ENCODE measurements around the gene TSC2. TPM values are rescaled to one million over a fixed set of nuclear protein-coding genes. Genes with fewer than 3 reads are reported as not detected.

TSC2 gene
- total RNA-seq, 1 donor from 2014 or later: 242 TPM

DNA sequence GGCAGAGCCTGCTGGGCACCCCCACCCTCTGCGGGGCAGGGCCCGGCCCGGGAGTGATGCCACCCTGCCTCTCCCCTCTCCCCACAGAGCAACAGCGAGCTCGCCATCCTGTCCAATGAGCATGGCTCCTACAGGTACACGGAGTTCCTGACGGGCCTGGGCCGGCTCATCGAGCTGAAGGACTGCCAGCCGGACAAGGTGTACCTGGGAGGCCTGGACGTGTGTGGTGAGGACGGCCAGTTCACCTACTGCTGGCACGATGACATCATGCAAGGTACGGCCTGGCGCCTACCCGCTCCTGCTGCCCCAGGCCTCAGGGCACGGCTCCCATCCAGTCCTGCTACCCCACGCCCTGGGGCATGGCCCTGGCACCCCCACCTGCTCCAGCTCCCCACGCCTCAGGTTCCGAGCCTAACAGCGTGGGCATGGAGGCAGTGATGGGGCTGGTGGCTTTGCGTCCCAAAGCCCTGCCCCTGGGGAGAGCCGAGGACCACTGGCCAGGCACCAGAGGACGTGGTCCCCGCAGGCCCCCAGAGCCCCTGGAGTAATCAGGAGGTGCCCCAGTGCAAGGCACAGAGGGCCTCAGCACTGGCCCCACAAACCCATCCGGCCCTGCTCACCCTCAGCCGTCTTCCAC is 38.4 kb downstream of the TSC2 start:
- no peaks in the 10 kb centered on the region for H3K9me3 Mint-ChIP-seq
- TF ChIP-seq, protein P1, sequence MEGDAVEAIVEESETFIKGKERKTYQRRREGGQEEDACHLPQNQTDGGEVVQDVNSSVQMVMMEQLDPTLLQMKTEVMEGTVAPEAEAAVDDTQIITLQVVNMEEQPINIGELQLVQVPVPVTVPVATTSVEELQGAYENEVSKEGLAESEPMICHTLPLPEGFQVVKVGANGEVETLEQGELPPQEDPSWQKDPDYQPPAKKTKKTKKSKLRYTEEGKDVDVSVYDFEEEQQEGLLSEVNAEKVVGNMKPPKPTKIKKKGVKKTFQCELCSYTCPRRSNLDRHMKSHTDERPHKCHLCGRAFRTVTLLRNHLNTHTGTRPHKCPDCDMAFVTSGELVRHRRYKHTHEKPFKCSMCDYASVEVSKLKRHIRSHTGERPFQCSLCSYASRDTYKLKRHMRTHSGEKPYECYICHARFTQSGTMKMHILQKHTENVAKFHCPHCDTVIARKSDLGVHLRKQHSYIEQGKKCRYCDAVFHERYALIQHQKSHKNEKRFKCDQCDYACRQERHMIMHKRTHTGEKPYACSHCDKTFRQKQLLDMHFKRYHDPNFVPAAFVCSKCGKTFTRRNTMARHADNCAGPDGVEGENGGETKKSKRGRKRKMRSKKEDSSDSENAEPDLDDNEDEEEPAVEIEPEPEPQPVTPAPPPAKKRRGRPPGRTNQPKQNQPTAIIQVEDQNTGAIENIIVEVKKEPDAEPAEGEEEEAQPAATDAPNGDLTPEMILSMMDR (IDR thresholded peaks at IDR 0.05; ENCODE audit: unreplicated experiment): no peak
- DNase-seq (ENCODE audit: low spot score in 2 of 2, unreplicated experiment in 2 of 2): no peak
- peaks cover 11% of the 10 kb centered on the region for H3K36me3 Mint-ChIP-seq
- H3K4me3 Mint-ChIP-seq: no peak overlapping the region
- H3K4me1 Mint-ChIP-seq: peaks cover 4% of the 10 kb centered on the region
- H3K27ac Mint-ChIP-seq: no peak overlapping the region
- H3K27me3 Mint-ChIP-seq (ENCODE audit: low read depth): no peaks in the 10 kb centered on the region

DNA sequence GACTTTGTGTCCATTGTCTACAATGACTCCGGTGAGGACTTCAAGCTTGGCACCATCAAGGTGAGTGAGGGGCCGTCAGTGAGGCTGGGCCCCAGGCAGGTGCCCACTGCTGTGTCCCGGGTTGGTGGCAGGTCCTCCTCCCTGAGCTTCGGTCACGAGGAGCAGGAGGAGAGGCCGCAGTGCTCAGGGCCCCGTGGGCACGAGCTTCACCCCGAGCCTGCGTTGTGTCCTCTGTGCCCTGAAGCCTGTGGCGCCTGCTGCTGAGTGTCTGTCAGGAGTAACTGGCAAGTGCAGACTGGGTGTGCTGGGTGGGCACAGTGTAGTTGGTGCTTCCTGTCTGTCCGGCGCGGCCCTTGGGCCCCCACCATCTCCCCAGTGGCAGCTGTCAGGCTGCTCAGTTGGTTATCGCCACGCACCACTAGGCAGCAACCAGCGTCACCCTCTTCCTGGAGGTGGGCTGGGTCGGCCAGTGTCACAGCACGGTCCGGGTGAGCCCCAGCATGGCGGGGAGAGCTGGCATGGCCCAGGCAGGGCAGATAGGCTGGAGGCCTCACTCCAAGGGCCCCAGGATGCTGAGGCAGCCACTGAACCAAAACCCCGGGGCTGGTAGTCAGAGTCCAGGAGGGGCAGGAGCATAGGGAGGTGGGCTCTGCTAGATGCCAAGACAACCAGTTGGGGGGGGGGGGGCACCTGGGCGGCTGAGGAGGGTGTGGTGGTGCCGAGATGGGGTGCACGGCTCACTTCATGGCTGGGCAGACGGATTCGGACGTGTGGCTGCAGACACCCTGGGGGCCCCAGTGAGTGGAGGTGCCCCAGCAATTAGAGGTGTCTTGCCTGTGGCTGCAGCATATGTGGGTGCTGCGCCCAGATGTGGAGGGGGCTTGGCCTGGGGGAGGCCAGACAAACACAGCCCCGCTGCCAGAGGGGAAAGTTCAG is 39.3 kb downstream of the TSC2 start:
- Mint-ChIP-seq H3K9me3 (no peaks in the 10 kb centered on the region), H3K36me3 (peaks cover 11% of the 10 kb centered on the region), H3K27ac (no peak overlapping the region), H3K4me1 (peaks cover 4% of the 10 kb centered on the region), H3K27me3 (ENCODE audit: low read depth) (no peaks in the 10 kb centered on the region), H3K4me3 (no peak overlapping the region)
- TF ChIP-seq, protein P1 (IDR thresholded peaks at IDR 0.05; ENCODE audit: unreplicated experiment): no peak
- DNase-seq (ENCODE audit: low spot score in 2 of 2, unreplicated experiment in 2 of 2): no peak

DNA sequence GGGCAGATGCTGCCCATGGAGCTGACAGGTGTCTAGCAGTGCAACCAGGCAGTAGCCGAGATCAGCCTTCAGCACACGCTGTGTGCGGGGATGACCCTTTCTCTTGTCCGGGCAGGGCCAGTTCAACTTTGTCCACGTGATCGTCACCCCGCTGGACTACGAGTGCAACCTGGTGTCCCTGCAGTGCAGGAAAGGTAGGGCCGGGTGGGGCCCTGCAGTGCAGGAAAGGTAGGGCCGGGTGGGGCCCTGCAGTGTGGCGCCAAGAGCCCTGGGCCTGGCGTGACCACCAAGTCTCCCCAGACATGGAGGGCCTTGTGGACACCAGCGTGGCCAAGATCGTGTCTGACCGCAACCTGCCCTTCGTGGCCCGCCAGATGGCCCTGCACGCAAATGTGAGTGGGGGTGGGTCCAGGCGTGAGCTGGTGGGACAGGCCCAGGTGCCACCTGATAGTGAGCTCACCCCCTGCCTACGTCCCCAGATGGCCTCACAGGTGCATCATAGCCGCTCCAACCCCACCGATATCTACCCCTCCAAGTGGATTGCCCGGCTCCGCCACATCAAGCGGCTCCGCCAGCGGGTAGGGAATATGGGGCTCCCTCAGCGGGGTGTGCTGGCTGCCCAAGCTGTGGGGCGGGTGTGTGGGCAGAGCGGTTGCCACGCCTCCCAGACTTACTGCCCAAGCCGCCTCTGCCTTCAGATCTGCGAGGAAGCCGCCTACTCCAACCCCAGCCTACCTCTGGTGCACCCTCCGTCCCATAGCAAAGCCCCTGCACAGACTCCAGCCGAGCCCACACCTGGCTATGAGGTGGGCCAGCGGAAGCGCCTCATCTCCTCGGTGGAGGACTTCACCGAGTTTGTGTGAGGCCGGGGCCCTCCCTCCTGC is 40.2 kb downstream of the TSC2 start:
- TF ChIP-seq, protein P1 (IDR thresholded peaks at IDR 0.05; ENCODE audit: unreplicated experiment): no peak

DNA sequence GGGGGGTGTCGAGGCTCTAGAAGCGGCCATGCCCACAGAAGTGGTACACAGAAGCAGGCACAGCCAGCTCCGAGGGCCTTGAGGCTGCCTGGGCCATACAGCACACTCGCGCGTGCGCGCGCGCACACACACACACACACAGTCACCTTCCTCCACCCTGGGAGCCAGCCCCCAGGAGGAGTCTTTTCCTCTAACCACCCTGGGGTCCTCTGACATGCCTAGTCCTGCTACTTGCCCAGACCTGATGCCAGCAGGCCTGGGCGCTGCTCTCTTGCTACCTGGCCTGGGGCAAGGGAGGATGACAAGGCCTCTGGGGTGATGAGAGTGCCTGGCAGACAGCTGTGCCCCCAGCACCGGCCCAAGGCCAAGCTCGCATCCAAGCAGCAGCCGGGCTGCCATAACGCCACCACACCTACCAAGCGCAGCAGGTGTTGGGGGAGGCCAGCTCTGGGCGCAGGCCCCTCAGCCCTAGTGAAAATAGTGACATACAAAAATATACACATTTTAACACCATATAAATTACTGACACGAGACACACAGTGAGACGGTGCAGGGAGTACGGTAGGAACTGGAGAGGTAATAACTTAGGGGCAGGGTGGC is 41.1 kb downstream of the TSC2 start:
- Mint-ChIP-seq H3K27ac (no peak overlapping the region), H3K4me1 (no peaks in the 10 kb centered on the region), H3K9me3 (no peaks in the 10 kb centered on the region)

More for the DNA sequence above, 40.2 kb downstream of the TSC2 start:
- H3K4me3 Mint-ChIP-seq: no peak overlapping the region
- peaks cover 6% of the 10 kb centered on the region for H3K36me3 Mint-ChIP-seq
- no peaks in the 10 kb centered on the region for H3K27me3 Mint-ChIP-seq (ENCODE audit: low read depth)
- H3K27ac Mint-ChIP-seq: no peak overlapping the region
- H3K9me3 Mint-ChIP-seq: no peaks in the 10 kb centered on the region
- H3K4me1 Mint-ChIP-seq: no peaks in the 10 kb centered on the region
- no peak for DNase-seq (ENCODE audit: low spot score in 2 of 2, unreplicated experiment in 2 of 2)

More for the DNA sequence above, 41.1 kb downstream of the TSC2 start:
- H3K36me3 Mint-ChIP-seq: peaks cover 4% of the 10 kb centered on the region
- H3K27me3 Mint-ChIP-seq (ENCODE audit: low read depth): no peaks in the 10 kb centered on the region
- TF ChIP-seq, protein P1 (IDR thresholded peaks at IDR 0.05; ENCODE audit: unreplicated experiment): no peak
- H3K4me3 Mint-ChIP-seq: no peak overlapping the region
- no peak for DNase-seq (ENCODE audit: low spot score in 2 of 2, unreplicated experiment in 2 of 2)
